Kidney (tissue), 14 donors: Measurements from ENCODE around the gene SLC27A1. TPM values are rescaled to one million over a fixed set of nuclear protein-coding genes. Genes with fewer than 3 reads are reported as not detected.

Source experiments
- DNase-seq, 5 donors: peaks; one replicate each; pipeline ENCODE4 v3.0.0-alpha.2; 2013 to 2020
- FAIRE-seq: peaks from 2 replicates; lab custom pipeline; 2012; peaks lifted over from hg19 to GRCh38; lab: Jason Lieb, UNC
- H3K27ac ChIP-seq, 2 donors: one replicate each; pipeline ENCODE4 v1.7.0; 2013; ENCODE audit warnings: low read depth in 2 of 2, low read length in 2 of 2, inconsistent platforms in 1 of 2
- H3K27me3 ChIP-seq: one replicate; pipeline ENCODE4 v1.7.1; 2013; ENCODE audit warnings: low read length, inconsistent platforms; ENCODE audit not compliant: control insufficient read depth, insufficient read depth
- H3K36me3 ChIP-seq, 3 donors: one replicate each; pipeline versions ENCODE4 v1.7.0 to v1.7.1; 2013; ENCODE audit warnings: low read length in 3 of 3, control low read depth in 1 of 3, inconsistent platforms in 1 of 3; ENCODE audit not compliant: insufficient read depth in 3 of 3, control insufficient read depth in 2 of 3
- H3K4me1 ChIP-seq, 3 donors: one replicate each; pipeline versions ENCODE4 v1.7.0 to v1.7.1; 2013; ENCODE audit warnings: low read length in 3 of 3, inconsistent platforms in 1 of 3, low read depth in 1 of 3; ENCODE audit not compliant: control insufficient read depth in 2 of 3, insufficient read depth in 2 of 3
- H3K4me3 ChIP-seq, 3 donors: one replicate each; pipeline versions ENCODE4 v1.7.0 to v1.8.1; 2013; ENCODE audit warnings: low read length in 3 of 3, control low read depth in 1 of 3, inconsistent platforms in 1 of 3
- H3K9ac ChIP-seq, 3 donors: one replicate each; pipeline versions ENCODE4 v1.7.0 to v1.7.1; 2013; ENCODE audit warnings: low read length in 3 of 3, control low read depth in 1 of 3, inconsistent platforms in 1 of 3
- H3K9me3 ChIP-seq, 3 donors: one replicate each; pipeline versions ENCODE4 v1.7.0 to v1.7.1; 2013; ENCODE audit warnings: low read length in 3 of 3, control low read depth in 1 of 3, inconsistent platforms in 1 of 3; ENCODE audit not compliant: control insufficient read depth in 2 of 3, insufficient read depth in 1 of 3
- CTCF ChIP-seq: IDR thresholded peaks from 3 replicates; pipeline ENCODE4 v1.5.1; 2012; ENCODE audit warnings: mild to moderate bottlenecking, moderate library complexity, borderline replicate concordance; ENCODE audit not compliant: insufficient read depth; ENCODE audit errors: extremely low read depth
- intact Hi-C: fragments of 100-400 bp; cut with DNase I; formaldehyde crosslinking; loops from one replicate; pipeline ENCODE4 v1.11.1; 2022
- polyA plus RNA-seq: library from polyadenylated mRNA; stranded (reverse); fragments of 350-450 nt; fragmentation: Illumina TruSeq; extraction: RNeasy Lipid Tissue Mini Kit (QIAGEN cat#74804); gene quantifications from one replicate; pipeline ENCODE4 v1.2.3, GENCODE V29; 2014; ENCODE audit warnings: low read depth, low replicate concordance; ENCODE audit not compliant: insufficient read depth
- total RNA-seq: library from RNA; stranded (reverse); fragmentation: NEBNext Ultra II Directional; extraction: Animal tissue kit (Norgen Biotek cat#: 25700); gene quantifications from one replicate; pipeline ENCODE4 v1.2.1, GENCODE V29; 2021
- donor health status: control.
- donor health status: control.
- donor health status: control.
- donor health status: control.
- donor health status: control.
- donor health status: DM: yes; HTN: yes; CAD: no.
- donor health status: Normal renal cell carcinoma (clear cell type).

The SLC27A1 gene
- total and polyA plus RNA-seq, 2 donors from 2014 or later, result 16.9 to 21.9 TPM

GRCh38 chr19:17499648-17500446, 29.5 kb downstream of the SLC27A1 start:
- peaks cover 0 to 6% (median 0%) of the 10 kb centered on the region in 3 donors for H3K4me1 ChIP-seq
- no peaks in the 10 kb centered on the region for H3K9me3 ChIP-seq
- intact Hi-C loops, result no loop called here
- peak in 2 of 5 donors; percentile 37 to 78 for DNase-seq
- H3K27me3 ChIP-seq, result no peaks in the 10 kb centered on the region
- TF ChIP-seq CTCF, result no peak
- FAIRE-seq, result no peak
- H3K36me3 ChIP-seq, result peaks cover 0 to 3% (median 0%) of the 10 kb centered on the region in 3 donors
- no peak overlapping the region for H3K9ac ChIP-seq
- H3K4me3 ChIP-seq, result no peak overlapping the region
- H3K27ac ChIP-seq, result peak overlapping the region; percentile 32 to 60

- Histone ChIP-seq H3K27ac (no peak overlapping the region), H3K9me3 (no peaks in the 10 kb centered on the region), H3K4me3 (no peak overlapping the region), H3K9ac (no peak overlapping the region), H3K27me3 (no peaks in the 10 kb centered on the region), H3K36me3 (peaks cover 0 to 3% (median 0%) of the 10 kb centered on the region in 3 donors), H3K4me1 (peaks cover 0 to 6% (median 0%) of the 10 kb centered on the region in 3 donors)
- intact Hi-C loops, result no loop called here
- FAIRE-seq (no peak), DNase-seq (peak in 2 of 5 donors; percentile 49 to 75)
- no peak for TF ChIP-seq CTCF
Measured at GRCh38 chr19:17500447-17501198, 30.3 kb downstream of the SLC27A1 start.

- no peak for DNase-seq
- H3K4me1 ChIP-seq, result peaks cover 0 to 6% (median 0%) of the 10 kb centered on the region in 3 donors
- H3K27me3 ChIP-seq, result no peaks in the 10 kb centered on the region
- peaks cover 0 to 3% (median 0%) of the 10 kb centered on the region in 3 donors for H3K36me3 ChIP-seq
- intact Hi-C loops, result no loop called here
- TF ChIP-seq CTCF, result no peak
- no peaks in the 10 kb centered on the region for H3K9me3 ChIP-seq
- no peak overlapping the region for H3K9ac ChIP-seq
- no peak for FAIRE-seq
- no peak overlapping the region for H3K27ac ChIP-seq
- H3K4me3 ChIP-seq, result no peak overlapping the region
Measured at GRCh38 chr19:17503240-17503639, 32.9 kb downstream of the SLC27A1 start.
